Esophagus muscularis mucosa (tissue), 4 donors: ENCODE measurements around the gene ARNT2. TPM values are rescaled to one million over a fixed set of nuclear protein-coding genes. Genes with fewer than 3 reads are reported as not detected.

Experiments
- DNase-seq: peaks from one replicate; pipeline ENCODE4 v3.0.0-alpha.2; 2017; ENCODE audit errors: extremely low spot score
- H3K27ac ChIP-seq, 4 donors: fragments of 200-600 bp; sonication (generic); replicated peaks in 1 of 4; 1 replicate in 3 of 4; 2 replicates in 1 of 4; pipeline ENCODE4 v1.5.1; 2016 to 2019; ENCODE audit warnings: mild to moderate bottlenecking in 1 of 4
- H3K27me3 ChIP-seq, 4 donors: fragments of 200-600 bp; sonication (generic); one replicate each; pipeline versions ENCODE4 v1.5.1 to v1.6.0; 2016 to 2019
- H3K36me3 ChIP-seq, 4 donors: fragments of 200-600 bp; sonication (generic); one replicate each; pipeline ENCODE4 v1.5.1; 2016 to 2019
- H3K4me1 ChIP-seq, 4 donors: fragments of 200-600 bp; sonication (generic); one replicate each; pipeline ENCODE4 v1.5.1; 2016 to 2019
- H3K4me3 ChIP-seq, 4 donors: fragments of 200-600 bp; sonication (generic); 1 replicate in 2 of 4; 2 replicates in 2 of 4; pipeline ENCODE4 v1.5.1; 2016 to 2019; ENCODE audit warnings: mild to moderate bottlenecking in 4 of 4, moderate library complexity in 1 of 4
- H3K9me3 ChIP-seq, 4 donors: fragments of 200-600 bp; sonication (generic); 1 replicate in 3 of 4; 2 replicates in 1 of 4; pipeline ENCODE4 v1.5.1; 2016 to 2019
- CTCF ChIP-seq, 3 experiments: fragments of 200-600 bp in 2 of 3; fragments of 450-650 bp in 1 of 3; sonication (generic) in 2 of 3; IDR thresholded peaks; one replicate each; pipeline ENCODE4 v1.5.1; 2017 to 2019; ENCODE audit warnings: antibody characterized with exemption in 3 of 3, mild to moderate bottlenecking in 2 of 3, moderate library complexity in 1 of 3
- EP300 ChIP-seq: sonication (generic); formaldehyde crosslinking; IDR thresholded peaks from one replicate; pipeline ENCODE4 v1.6.1; 2017; ENCODE audit warnings: antibody characterized with exemption
- POLR2A ChIP-seq: fragments of 450-650 bp; IDR thresholded peaks from one replicate; pipeline ENCODE4 v1.6.1; 2017; ENCODE audit warnings: antibody characterized with exemption, moderate library complexity, mild to moderate bottlenecking, low read depth
- POLR2AphosphoS5 ChIP-seq, 2 donors: sonication (generic); formaldehyde crosslinking; IDR thresholded peaks; one replicate each; pipeline ENCODE4 v1.6.1; 2017; ENCODE audit warnings: antibody characterized with exemption in 2 of 2
- WGBS: methylation state at CpG from one replicate; pipeline ENCODE4 v1.1.5; 2018; 5-methylcytosine and 5-hydroxymethylcytosine counted together
- intact Hi-C: fragments of 100-400 bp; cut with DNase I; formaldehyde crosslinking; loops from one replicate; pipeline ENCODE4 v1.15.1; 2023
- total RNA-seq, 4 donors: library from RNA; depleted of rRNA; stranded (reverse); fragments of >200 nt; gene quantifications; one replicate each; pipeline versions ENCODE4 v1.1.0 to v1.2.1, GENCODE V29; 2016

Gene ARNT2
- total RNA-seq, 4 donors from 2014 or later = 5.4 to 14.6 (median 8.2) TPM

GRCh38 chr15:80549191-80549590 lies 145.0 kb downstream of the ARNT2 start:
- Histone ChIP-seq H3K27me3 (no peaks in the 10 kb centered on the region), H3K27ac (no peak overlapping the region), H3K4me3 (no peak overlapping the region), H3K4me1 (no peaks in the 10 kb centered on the region), H3K36me3 (no peaks in the 10 kb centered on the region), H3K9me3 (no peaks in the 10 kb centered on the region)
- intact Hi-C loops = no loop called here
- TF ChIP-seq POLR2A (no peak), POLR2AphosphoS5 (IDR thresholded peaks at IDR 0.05) (no peak), CTCF (IDR thresholded peaks at IDR 0.05) (no peak), EP300 (no peak)
- DNase-seq = no peak
- 90% methylated on average over 1 of the region's 1 CpG for WGBS

- H3K27me3 ChIP-seq = no peaks in the 10 kb centered on the region
- TF ChIP-seq POLR2A (no peak), EP300 (no peak), CTCF (IDR thresholded peaks at IDR 0.05) (no peak), POLR2AphosphoS5 (IDR thresholded peaks at IDR 0.05) (no peak)
- no peak overlapping the region for H3K27ac ChIP-seq
- no peaks in the 10 kb centered on the region for H3K9me3 ChIP-seq
- peak; percentile 19 for DNase-seq
- intact Hi-C loops = no loop called here
- H3K36me3 ChIP-seq = no peaks in the 10 kb centered on the region
- 74% methylated on average over 3 of the region's 3 CpGs for WGBS
- H3K4me3 ChIP-seq = no peak overlapping the region
- H3K4me1 ChIP-seq = no peaks in the 10 kb centered on the region
Observed at GRCh38 chr15:80549654-80550053, 145.5 kb downstream of the ARNT2 start.

GRCh38 chr15:80550219-80550907 lies 146.2 kb downstream of the ARNT2 start:
- Histone ChIP-seq H3K27ac (no peak overlapping the region), H3K4me3 (no peak overlapping the region), H3K36me3 (peaks cover 0 to 5% (median 2%) of the 10 kb centered on the region in 4 donors), H3K9me3 (no peaks in the 10 kb centered on the region), H3K27me3 (no peaks in the 10 kb centered on the region), H3K4me1 (no peaks in the 10 kb centered on the region)
- intact Hi-C loops = no loop called here
- 47% methylated on average over 5 of the region's 5 CpGs for WGBS
- peak; percentile 74 for DNase-seq
- no peak for TF ChIP-seq POLR2A
- no peak for TF ChIP-seq POLR2AphosphoS5 (IDR thresholded peaks at IDR 0.05)
- TF ChIP-seq CTCF (IDR thresholded peaks at IDR 0.05) = no peak
- no peak for TF ChIP-seq EP300

- TF ChIP-seq POLR2A (no peak), CTCF (IDR thresholded peaks at IDR 0.05) (no peak), EP300 (no peak), POLR2AphosphoS5 (IDR thresholded peaks at IDR 0.05) (no peak)
- DNase-seq = no peak
- intact Hi-C loops = no loop called here
- no peaks in the 10 kb centered on the region for H3K27me3 ChIP-seq
- H3K4me3 ChIP-seq = no peak overlapping the region
- peaks cover 0 to 9% (median 3%) of the 10 kb centered on the region in 4 donors for H3K36me3 ChIP-seq
- no peaks in the 10 kb centered on the region for H3K9me3 ChIP-seq
- no peaks in the 10 kb centered on the region for H3K4me1 ChIP-seq
- WGBS = 32% methylated on average over 4 of the region's 4 CpGs
- H3K27ac ChIP-seq = no peak overlapping the region
Observed at GRCh38 chr15:80550908-80551260, 146.7 kb downstream of the ARNT2 start.

- no peak for TF ChIP-seq EP300
- no peak for TF ChIP-seq POLR2AphosphoS5 (IDR thresholded peaks at IDR 0.05)
- no peak for TF ChIP-seq CTCF (IDR thresholded peaks at IDR 0.05)
- no peak for TF ChIP-seq POLR2A
- Histone ChIP-seq H3K36me3 (peaks cover 0 to 9% (median 3%) of the 10 kb centered on the region in 4 donors), H3K27ac (no peak overlapping the region), H3K27me3 (no peaks in the 10 kb centered on the region), H3K4me1 (no peaks in the 10 kb centered on the region), H3K4me3 (no peak overlapping the region), H3K9me3 (no peaks in the 10 kb centered on the region)
- intact Hi-C loops = no loop called here
- WGBS = 90% methylated on average over 3 of the region's 3 CpGs
- DNase-seq = peak; percentile 47
Observed at GRCh38 chr15:80551348-80551747, 147.2 kb downstream of the ARNT2 start.
